GM12872 (cell line): Measurements from ENCODE around the gene STAT1.

ENCODE experiments used
- CTCF ChIP-seq: IDR thresholded peaks from 3 replicates; pipeline ENCODE4 v1.5.1; 2011; ENCODE audit warnings: low read depth, mild to moderate bottlenecking, low read length, moderate library complexity; ENCODE audit not compliant: insufficient read depth

STAT1 gene

GRCh38 chr2:191039616-191040015 lies 25.6 kb upstream of the STAT1 start:
- TF ChIP-seq CTCF, result no peak

DNA sequence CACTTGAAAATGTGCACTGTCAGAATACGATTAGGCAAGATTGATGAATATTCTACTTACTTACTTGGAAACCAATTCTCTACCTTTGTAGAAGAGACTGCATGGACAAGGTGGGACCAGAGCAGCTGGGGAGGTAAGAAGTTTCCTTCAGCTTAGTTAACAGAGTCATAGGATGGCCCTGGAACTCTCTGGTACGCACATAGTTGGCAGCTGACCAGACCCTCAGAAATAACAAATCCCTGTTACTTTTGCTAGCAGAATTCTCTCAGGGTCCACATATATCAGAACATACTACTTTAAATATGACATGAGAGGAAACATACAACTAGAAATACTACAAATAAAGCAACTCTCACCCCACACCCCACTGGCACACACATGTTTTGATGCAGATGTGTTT lies 24.8 kb upstream of the STAT1 start:
- TF ChIP-seq CTCF, result no peak

DNA sequence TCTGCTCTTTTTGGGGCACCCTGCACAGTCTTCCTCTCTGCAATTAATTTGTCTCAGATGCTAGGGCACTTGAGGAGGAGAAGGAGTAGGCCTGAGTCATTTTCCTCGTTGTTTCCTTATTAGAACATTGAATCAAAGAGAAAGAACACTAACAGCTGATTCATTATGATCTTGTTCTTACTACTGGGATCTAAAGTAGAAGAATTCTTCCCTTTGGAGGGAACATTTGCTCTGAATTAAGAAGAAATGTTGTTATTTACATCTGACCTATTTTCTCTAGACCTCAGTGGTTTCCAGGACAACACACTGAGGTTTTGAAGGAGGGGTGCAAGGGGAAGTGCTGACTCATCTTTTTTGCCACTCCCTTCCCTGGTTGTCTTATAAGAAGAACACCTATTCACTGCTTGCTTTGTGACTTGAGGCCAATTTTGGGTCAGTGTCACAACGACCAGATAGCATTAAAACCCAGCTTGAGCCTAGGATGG lies 24.3 kb upstream of the STAT1 start:
- no peak for TF ChIP-seq CTCF

DNA sequence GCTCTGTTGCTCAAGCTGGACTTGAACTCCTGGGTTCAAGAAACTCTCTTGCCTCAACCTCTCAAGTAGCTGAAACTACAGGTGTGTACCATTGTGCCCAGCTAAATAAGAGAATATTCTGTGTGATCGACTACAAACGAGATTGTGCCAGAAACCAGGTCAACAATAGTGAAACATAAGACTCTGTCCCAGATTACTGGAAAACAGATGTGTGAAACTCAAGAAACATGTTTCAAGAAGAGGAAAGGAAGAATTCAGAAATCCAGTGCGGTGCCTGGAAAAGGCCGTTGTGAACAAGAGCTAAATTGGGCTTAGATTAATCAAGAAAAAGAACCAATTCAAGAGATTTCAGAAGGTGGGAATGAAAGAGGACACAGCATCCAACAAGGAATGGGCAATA lies 23.4 kb upstream of the STAT1 start:
- no peak for TF ChIP-seq CTCF

GRCh38 chr2:191036363-191036762 lies 22.4 kb upstream of the STAT1 start:
- no peak for TF ChIP-seq CTCF

DNA sequence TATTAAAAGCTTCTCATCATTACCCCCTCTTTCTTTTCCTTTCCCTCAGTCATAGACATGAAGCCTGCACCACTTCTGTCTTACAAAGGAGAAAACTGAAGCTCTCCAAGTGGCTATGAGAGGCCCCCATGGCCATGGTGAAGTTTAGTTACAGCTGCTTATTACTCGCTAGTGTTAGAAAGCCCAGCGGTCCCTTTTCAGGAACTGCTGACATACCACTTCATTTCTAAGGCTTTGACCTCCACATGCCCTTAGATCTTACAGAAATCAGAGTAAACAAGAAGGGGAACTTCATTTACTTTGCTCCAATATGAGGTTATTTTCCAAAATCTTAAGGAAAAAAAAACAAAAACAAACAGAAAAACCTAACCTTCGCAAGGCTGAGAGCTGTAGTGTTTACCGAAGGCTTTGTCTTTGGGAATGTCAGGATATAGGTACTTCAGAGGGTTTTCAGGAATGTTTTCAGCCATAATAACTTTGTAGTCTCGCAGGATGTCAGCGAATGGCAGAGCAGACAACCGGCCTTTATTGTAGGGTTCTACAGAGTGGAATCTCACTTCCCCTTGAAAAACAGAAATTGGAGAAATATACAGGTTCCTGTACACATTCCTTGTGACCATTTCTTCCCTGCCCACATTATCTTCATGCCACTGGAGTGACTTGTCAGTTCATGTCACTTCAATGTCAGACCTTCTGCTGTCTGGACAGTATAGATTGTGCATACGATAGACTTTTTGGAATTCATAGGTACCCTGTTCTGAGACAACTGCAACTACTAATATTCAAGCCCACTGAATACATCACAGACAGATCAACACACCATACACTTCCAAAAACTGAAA lies 18.8 kb upstream of the STAT1 start:
- no peak for TF ChIP-seq CTCF

DNA sequence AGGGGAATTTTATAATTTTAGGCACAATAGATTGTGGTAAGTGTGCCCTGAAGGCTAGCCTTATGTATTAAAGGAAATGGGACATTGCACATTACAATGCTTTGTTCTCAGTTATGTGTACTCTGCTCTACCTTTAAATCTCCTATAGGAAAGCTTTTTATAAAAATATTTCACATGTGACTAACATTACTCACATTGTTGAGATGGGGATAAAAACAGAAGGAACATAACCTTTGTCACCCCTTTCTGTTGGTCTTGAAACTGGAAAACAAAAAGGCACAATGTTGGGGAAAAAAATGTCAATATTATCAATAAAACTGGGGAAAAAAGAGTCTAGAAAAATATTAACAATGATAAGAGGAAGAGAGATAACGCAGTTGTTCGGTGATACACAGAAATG lies 17.3 kb upstream of the STAT1 start:
- TF ChIP-seq CTCF, result no peak
